NCI-H2029 (cell line): ENCODE measurements around the gene LIPN.
"Not testable (repeated sequence)": the region's sequence is repeated elsewhere in the genome, so short reads cannot be mapped to it uniquely, and the experiment has no call there.

Source experiments
- DNase-seq: peaks from one replicate; lab custom pipeline; 2025; lab: John Stamatoyannopoulos, UW

Gene LIPN

DNA sequence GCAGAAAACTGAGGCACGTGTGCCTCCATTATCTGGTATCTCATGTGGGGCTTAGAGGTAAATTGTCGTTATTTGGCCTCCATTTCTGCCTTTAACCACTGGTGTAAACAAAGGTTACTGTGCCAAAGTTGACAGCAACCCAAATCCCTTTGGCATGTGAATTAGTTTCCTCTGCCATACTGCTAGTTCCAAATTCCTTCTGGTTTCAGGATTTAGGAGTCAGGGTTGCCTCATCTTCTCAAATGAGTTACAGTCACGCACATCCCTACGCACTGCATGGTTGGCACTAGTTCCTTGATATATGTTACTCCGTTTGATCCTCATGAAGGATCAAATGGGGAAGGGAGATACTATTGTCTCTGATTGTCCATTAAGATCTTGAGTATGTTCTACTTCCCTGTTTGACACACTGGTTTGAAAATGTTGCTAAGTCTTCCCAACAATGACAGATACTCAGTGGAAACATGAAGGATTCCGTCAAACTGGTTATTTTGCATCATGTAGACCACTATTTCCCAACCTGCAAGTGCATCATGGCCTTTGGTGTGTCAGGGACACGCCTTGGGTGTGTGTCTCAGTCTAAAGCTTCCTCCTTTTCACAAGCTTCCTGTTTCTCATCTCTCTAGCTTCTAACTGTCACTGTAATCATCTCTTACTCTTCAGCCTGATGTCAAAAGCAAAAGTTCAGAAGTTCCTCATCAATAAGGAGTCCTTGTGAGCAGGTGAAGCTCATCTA lies at the start of gene LIPN:
TSS of gene LIPN (plus strand) at position 655 of the 736 bp plus-strand sequence. CDS start 1,386 bp downstream, outside the sequence.
- DNase-seq = no peak

DNA sequence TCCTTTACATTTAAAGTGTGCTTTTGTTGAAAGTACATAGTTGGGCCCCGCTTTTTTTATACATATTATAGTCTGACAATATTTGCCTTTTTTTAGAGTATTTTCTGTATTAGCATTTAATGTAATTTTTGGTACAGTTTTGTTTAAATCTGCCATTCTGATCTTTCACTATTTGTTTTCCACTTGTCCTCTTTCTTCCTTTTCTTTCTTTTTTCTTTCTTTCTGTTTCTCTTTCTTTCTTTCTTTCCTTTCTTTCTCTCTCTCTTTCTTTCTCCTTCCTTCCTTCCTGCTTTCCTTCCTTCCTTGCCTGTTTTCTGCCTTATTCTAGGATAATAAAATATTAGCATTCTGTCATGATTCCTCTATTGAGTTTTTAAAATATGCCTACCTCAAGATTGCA lies 44.3 kb upstream of the LIPN start:
- no peak for DNase-seq

DNA sequence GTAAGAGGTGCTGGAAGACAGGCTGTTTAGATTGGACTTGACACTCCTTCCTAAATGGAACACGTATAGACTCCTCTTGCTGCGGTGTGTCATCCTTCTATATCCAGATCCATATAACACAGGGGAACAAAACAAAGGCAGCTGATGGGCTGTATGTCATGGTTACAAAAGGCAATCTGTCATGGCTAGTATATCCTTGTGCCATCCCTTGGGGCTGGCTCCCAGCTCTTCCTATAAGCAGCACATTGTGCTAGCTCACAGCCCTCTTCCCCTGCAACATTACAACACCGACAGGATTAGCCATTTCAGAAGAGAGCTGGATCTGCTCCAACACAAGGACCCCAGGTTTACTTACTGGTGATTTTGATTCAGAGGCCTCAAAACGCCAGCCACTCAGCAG lies 38.4 kb upstream of the LIPN start:
- DNase-seq = no peak

DNA sequence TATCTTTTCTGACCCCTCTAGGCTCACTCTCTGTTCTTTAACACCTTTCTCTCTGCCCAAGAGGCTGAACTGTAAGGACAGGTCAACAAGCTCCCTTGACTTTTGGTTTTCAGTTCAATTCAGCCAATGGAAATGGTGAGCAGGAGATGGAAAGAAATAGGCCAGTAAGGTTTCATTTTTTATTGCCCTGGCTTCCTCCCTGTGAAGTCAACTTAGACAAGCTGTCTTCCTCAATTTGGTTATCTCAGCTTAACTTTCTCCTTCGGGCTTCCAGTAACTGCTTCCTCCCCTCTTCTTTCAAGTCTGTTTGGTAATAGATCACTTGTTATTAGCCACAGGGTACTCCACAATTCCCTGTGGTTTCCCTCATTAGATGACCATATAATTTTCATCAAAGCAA lies 34.0 kb upstream of the LIPN start:
- no peak for DNase-seq

GRCh38 chr10:88728107-88728763 lies 31.6 kb upstream of the LIPN start:
- no peak for DNase-seq

DNA sequence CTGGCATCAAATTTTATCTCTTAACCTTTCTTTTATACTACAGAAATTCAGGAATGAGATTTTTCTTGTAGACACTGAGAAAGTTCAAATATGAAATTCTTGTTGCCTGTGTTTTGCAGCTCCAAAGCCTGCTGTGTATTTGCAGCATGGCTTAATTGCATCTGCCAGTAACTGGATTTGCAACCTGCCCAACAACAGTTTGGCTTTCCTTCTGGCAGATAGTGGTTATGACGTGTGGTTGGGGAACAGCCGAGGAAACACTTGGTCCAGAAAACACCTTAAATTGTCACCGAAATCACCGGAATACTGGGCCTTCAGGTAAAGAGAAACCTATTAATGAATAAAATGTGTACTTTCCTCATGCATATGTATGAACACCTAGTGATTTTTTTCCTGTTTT lies 29.0 kb upstream of the LIPN start:
- DNase-seq = no peak

GRCh38 chr10:88731296-88731695 lies 28.5 kb upstream of the LIPN start:
- no peak for DNase-seq

DNA sequence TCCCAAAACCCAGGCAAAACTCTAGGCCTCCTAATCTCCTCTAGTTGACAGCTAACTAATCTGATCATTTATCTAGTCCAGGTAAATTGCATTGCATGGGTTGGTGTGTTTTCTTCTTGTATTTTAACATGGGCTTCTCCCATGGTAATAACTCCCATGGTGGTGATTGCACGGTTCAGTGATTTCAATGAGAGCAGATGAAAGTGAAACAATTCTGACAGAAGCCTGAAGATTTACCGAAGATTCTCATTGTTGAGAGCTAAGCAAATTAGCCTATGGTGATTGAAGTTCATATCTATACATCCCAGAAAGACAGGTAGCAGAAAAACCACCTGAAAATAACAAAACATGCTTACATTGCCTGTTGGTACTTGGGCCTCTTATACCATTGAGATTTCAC lies 26.6 kb upstream of the LIPN start:
- DNase-seq = no peak

- DNase-seq = no peak
Measured at GRCh38 chr10:88735661-88736060, 24.2 kb upstream of the LIPN start.

DNA sequence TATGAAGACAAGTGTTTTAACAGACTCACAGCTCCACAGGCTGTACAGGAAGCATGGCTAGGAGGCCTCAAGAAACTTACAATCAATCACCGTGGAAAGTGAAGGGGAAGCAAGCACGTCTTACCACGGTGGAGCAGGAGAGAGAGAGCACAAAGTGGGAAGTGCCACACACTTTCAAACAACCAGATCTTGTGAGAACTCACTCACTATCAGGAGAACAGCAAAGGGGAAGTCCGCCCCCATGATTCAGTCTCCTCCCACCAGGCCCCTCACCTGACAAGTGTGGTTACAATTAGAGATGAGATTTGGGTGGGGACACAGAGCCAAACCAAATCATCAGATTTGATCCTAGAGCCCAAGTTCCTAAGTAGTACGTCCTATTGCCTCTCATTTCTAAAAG lies 17.9 kb upstream of the LIPN start:
- not testable (repeated sequence) for DNase-seq

DNA sequence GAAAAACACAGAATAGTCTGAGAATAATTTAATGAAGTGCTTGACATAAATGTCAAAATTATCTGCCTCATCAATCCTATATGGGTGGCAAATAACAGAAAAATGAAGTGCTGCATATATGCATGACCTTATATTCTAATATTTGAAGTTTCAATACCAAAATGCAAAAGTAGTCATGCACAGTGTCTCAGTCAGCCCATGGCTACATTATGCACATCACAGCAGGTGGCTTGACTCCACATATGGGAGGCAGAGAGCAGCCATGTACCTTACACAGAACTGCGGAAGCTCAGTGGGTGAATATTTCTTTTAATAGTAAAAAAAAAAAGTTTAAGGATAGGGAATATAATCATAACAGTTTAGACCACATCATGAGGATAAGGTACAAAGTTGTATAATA lies 17.4 kb upstream of the LIPN start:
- DNase-seq = no peak

DNA sequence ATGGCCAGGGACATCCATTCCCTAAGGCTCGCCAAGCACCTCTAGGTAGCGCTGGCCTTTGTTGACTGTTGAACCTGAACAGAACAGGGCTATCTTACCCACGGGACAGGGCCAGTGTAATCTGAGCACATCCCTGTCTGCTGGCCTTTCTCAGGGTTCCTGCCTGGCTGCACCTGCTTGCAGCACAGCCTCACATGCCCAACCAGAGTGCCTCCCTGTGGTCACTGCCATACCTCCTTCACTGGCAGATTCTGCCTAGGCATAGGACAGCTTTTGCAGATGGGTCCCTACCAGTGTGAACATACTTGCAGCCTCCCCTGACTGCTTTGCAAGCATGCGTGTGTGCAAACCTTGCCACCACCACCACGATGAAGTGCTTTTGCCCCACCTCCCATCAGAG lies 15.8 kb upstream of the LIPN start:
- DNase-seq = no peak

DNA sequence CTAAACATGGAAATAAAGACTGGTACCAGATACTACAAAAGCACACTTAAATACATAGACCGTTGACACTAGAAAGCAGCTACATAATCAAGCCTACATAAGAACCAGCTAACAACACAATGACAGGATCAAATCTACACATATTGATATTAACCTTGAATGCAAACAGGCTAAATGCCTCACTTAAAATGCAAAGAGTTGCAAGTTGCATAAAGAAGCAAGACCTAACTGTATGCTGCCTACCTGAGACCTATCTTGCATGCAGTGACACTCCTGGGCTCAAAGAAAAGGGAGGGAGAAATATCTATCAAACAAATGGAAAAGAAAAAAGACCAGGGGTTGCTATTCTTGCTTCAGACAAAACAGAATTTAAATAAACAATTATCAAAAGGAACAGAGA lies 14.2 kb upstream of the LIPN start:
- no peak for DNase-seq

DNA sequence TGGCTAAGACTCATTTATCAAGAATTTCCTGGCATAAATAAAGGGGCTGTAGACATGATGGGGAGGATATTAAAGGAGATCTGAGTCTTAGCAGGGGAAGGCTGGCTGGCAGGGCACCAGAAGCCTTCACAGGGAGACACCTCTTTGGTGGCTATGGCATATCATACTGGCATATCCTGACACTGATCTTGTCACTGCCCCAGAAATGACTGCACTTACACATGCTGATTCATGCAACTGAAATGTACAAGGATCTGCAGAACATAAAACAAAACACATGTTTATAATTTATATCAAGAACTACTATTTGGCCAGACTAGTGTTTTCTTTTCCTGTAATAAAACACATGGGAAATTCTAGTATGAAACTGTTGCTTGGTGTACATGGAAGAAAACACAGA lies 5.5 kb upstream of the LIPN start:
- no peak for DNase-seq

DNA sequence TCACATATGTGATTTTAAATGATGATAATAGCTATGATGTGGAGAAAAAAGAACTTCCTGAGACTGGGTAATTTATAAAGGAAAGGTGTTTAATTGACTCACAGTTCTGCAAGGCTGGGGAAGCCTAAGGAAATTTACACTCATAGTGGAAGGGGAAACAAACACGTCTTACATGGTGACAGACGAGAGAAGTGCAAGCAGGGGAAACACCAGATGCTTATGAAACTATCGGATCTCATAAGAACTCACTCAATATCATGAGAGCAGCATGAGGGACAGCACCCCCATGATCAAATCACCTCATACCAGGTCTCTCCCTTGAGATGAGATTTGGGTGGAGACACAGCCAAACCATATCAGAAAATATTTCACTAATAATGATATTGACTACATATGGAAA lies 4.1 kb upstream of the LIPN start:
- no peak for DNase-seq

GRCh38 chr10:88756660-88757059 lies 3.2 kb upstream of the LIPN start:
- DNase-seq = no peak

DNA sequence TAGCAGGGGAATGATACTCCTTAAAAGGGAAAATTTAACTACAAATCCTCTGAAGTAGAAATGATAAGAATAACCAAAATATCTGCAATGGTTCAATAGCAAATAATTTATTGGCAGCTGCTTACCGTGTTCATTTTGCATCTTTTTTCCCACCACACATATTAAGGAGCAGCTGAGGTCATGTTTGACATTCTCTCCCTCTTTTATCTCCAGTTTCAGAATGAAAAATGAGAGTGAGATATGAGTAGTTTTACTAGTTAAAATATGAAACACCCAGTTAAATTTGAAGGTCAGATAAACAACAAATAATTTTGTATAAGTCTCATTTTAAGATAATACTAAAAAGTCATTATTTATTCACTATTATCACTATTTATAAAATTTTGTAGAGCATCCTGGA lies 3.1 kb downstream of the LIPN start:
- no peak for DNase-seq

DNA sequence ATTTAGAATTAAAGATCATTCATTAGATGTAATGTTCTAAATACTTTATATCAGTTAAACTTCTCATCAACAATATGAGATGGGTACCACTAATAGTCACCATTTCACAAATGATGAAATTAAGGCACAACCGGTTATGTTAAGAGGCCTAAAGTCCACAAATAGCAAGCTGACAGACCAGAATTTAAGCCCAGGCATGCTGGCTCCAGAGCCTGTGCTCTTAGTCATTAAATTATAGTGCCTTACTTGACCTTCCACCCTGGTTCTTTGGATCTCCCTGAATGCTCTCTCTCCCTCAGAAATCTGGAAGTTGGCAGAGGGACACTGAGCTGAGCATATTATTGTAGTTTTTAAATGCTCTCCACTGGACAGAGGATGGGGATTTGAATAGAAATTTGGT lies 3.6 kb downstream of the LIPN start:
- no peak for DNase-seq

GRCh38 chr10:88764110-88764509 lies 4.3 kb downstream of the LIPN start:
- DNase-seq = no peak

GRCh38 chr10:88765816-88766215 lies 6.0 kb downstream of the LIPN start:
- DNase-seq = no peak

DNA sequence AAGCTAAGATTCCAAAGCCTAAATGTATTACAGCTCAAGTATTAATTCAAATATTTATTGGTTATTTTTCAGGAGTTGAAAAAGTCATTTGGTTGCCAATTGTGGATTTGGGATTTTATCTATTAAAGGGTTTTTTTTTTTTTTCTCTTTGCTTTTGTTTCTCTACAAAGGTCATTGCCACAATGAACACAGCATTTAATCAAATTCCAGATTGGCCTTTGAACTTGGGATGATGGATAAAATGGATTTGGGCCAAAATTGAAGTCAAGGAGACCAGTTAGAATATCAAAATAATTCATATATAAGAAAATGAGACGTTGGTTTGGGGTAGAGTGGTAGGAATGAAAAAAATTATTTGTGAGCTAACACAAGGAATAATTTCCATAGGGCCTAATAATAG lies 9.6 kb downstream of the LIPN start:
- DNase-seq = no peak

- DNase-seq = no peak
Measured at GRCh38 chr10:88781206-88781605, 21.4 kb downstream of the LIPN start.

- no peak for DNase-seq
Measured at GRCh38 chr10:88782222-88782621, 22.4 kb downstream of the LIPN start.

- DNase-seq = no peak
Measured at GRCh38 chr10:88783724-88784123, 23.9 kb downstream of the LIPN start.
